DMS53 treated with DMSO at 0.1 percent for 48 hours (cell line): ENCODE data around the gene MICAL2.

Experiments
- DNase-seq: peaks from one replicate; lab custom pipeline; 2025; ENCODE audit not compliant: unreplicated experiment; lab: John Stamatoyannopoulos, UW

MICAL2 gene

GRCh38 chr11:12166299-12167060, 56.1 kb downstream of the MICAL2 start:
- DNase-seq = no peak

GRCh38 chr11:12167061-12168000, 56.9 kb downstream of the MICAL2 start:
- peak; percentile 91 for DNase-seq

GRCh38 chr11:12168114-12168513, 57.7 kb downstream of the MICAL2 start:
- no peak for DNase-seq

GRCh38 chr11:12169822-12170221, 59.4 kb downstream of the MICAL2 start:
- DNase-seq = no peak

GRCh38 chr11:12170501-12170900, 60.1 kb downstream of the MICAL2 start:
- DNase-seq = no peak

GRCh38 chr11:12170984-12171383, 60.6 kb downstream of the MICAL2 start:
- DNase-seq = no peak

GRCh38 chr11:12171921-12172320, 61.5 kb downstream of the MICAL2 start:
- no peak for DNase-seq

- no peak for DNase-seq
These were observed 62.2 kb downstream of the MICAL2 start for GRCh38 chr11:12172493-12173013.

GRCh38 chr11:12173111-12173510, 62.7 kb downstream of the MICAL2 start:
- DNase-seq = no peak

GRCh38 chr11:12174128-12174476, 63.7 kb downstream of the MICAL2 start:
- no peak for DNase-seq

- no peak for DNase-seq
These were observed 64.2 kb downstream of the MICAL2 start for GRCh38 chr11:12174477-12175143.

GRCh38 chr11:12175694-12176241, 65.4 kb downstream of the MICAL2 start:
- no peak for DNase-seq

- no peak for DNase-seq
These were observed 66.0 kb downstream of the MICAL2 start for GRCh38 chr11:12176410-12176809.

- no peak for DNase-seq
These were observed 67.4 kb downstream of the MICAL2 start for GRCh38 chr11:12177739-12178338.

- no peak for DNase-seq
These were observed 68.6 kb downstream of the MICAL2 start for GRCh38 chr11:12179019-12179418.

- DNase-seq = no peak
These were observed 69.1 kb downstream of the MICAL2 start for GRCh38 chr11:12179531-12179930.

GRCh38 chr11:12180257-12181205, 70.1 kb downstream of the MICAL2 start:
- DNase-seq = no peak

- DNase-seq = no peak
These were observed 71.9 kb downstream of the MICAL2 start for GRCh38 chr11:12182302-12182675.

GRCh38 chr11:12182676-12183541, 72.5 kb downstream of the MICAL2 start:
- no peak for DNase-seq
